Measurements from ENCODE around the gene CFAP46. TPM values are rescaled to one million over a fixed set of nuclear protein-coding genes. Genes with fewer than 3 reads are reported as not detected.
A peak's percentile ranks its signal among the peaks of the same experiment; 100 is the strongest.

The CFAP46 gene
- total and polyA plus RNA-seq, 2 donors from 2014 or later: 3.8 to 8.3 TPM

DNA sequence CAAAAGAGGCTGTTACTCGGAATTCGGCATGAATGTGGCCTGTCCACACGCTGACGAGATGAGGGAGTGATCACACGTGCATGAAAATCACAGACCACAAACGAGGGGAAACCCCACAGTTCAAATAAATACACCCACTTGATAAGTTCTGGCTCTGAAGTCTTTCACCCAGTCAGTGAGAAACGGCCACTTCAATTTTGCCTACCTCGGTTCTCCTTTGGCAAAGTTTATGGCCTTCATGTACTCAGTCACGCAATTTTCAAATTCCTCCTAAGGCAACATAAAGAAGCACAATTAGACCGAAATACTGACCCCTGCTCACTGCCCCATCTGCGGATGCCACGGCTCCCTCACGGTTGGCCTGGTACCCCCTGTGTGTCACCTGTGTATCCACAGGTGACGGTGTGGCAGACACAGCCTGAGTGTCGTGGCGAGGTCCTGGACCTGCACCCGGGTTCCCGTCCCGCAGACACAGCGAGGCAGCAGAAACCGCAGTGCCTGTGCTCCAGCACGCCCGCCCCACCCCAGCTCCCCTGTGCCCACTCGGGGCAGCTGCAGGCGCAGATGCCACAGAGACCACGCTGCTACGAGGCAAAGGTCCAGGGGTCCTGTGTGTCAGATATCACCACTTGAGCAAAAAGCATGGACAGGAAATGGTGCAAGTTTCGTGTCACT lies 1.4 kb downstream of the CFAP46 start:
- no peak overlapping the region for H3K27ac ChIP-seq (ENCODE audit: low read depth in 2 of 2, low read length in 2 of 2)
- no peaks in the 10 kb centered on the region for H3K36me3 ChIP-seq (ENCODE audit: control insufficient read depth in 2 of 3, insufficient read depth in 3 of 3, low read length in 3 of 3)
- TF ChIP-seq, protein P1, sequence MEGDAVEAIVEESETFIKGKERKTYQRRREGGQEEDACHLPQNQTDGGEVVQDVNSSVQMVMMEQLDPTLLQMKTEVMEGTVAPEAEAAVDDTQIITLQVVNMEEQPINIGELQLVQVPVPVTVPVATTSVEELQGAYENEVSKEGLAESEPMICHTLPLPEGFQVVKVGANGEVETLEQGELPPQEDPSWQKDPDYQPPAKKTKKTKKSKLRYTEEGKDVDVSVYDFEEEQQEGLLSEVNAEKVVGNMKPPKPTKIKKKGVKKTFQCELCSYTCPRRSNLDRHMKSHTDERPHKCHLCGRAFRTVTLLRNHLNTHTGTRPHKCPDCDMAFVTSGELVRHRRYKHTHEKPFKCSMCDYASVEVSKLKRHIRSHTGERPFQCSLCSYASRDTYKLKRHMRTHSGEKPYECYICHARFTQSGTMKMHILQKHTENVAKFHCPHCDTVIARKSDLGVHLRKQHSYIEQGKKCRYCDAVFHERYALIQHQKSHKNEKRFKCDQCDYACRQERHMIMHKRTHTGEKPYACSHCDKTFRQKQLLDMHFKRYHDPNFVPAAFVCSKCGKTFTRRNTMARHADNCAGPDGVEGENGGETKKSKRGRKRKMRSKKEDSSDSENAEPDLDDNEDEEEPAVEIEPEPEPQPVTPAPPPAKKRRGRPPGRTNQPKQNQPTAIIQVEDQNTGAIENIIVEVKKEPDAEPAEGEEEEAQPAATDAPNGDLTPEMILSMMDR (IDR thresholded peaks at IDR 0.05; ENCODE audit: borderline replicate concordance, extremely low read depth, insufficient read depth): no peak
- H3K9ac ChIP-seq (ENCODE audit: low read length in 3 of 3): no peak overlapping the region
- H3K4me1 ChIP-seq (ENCODE audit: control insufficient read depth in 2 of 3, insufficient read depth in 2 of 3, low read depth in 1 of 3, low read length in 3 of 3): peaks cover 0 to 3% (median 0%) of the 10 kb centered on the region in 3 donors
- intact Hi-C loops (cut with DNase I): no loop called here
- no peaks in the 10 kb centered on the region for H3K9me3 ChIP-seq (ENCODE audit: control insufficient read depth in 2 of 3, insufficient read depth in 1 of 3, low read length in 3 of 3)
- H3K4me3 ChIP-seq (ENCODE audit: low read length in 3 of 3): peak overlapping the region in 1 of 3 donors; percentile 66
- FAIRE-seq: no peak
- no peaks in the 10 kb centered on the region for H3K27me3 ChIP-seq (ENCODE audit: control insufficient read depth, insufficient read depth, low read length)
- peak in 1 of 5 donors; percentile 66 for DNase-seq

DNA sequence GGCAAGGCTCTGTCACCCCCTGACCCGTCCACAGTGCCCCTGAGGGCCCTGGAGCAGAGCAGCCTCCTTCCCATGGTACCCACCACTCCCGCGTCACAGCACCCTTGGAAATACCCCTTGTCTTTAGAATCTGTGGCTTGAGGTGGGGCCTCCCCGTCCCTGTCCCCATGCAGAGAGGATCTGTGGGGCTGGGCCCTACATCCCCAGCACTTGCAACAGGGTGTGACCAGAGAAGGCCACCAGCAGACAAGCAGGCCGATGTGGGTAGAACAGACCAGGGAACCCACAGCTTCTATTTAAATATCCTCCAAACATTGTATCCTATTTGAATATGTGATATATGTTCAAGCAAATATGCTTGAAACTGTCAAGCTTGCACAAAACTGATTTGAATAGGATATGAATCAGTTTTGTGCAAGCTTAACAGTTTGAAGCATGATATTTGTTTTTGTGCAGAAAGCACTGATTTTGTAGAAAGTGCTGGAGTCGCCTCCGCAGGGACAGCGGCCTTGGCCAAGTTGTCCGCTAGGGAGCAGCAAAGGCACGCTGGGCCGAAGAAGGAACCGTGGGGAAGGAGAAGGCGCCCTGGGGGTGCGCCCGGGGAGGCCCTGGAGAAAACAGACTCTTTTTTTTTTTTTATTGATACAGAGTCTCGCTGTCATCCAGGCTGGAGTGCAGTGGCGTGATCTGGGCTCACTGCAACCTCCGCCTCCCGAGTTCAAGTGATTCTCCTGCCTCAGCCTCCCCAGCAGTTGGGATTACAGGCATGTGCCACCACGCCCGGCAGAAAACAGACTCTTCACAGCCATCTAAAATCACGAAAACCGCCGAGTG lies 2.2 kb downstream of the CFAP46 start:
- TF ChIP-seq, protein P1 (IDR thresholded peaks at IDR 0.05; ENCODE audit: borderline replicate concordance, extremely low read depth, insufficient read depth): peak; percentile 49
- Histone ChIP-seq H3K9ac (ENCODE audit: low read length in 3 of 3) (no peak overlapping the region), H3K27ac (ENCODE audit: low read depth in 2 of 2, low read length in 2 of 2) (no peak overlapping the region), H3K4me1 (ENCODE audit: control insufficient read depth in 2 of 3, insufficient read depth in 2 of 3, low read depth in 1 of 3, low read length in 3 of 3) (peaks cover 0 to 3% (median 0%) of the 10 kb centered on the region in 3 donors), H3K36me3 (ENCODE audit: control insufficient read depth in 2 of 3, insufficient read depth in 3 of 3, low read length in 3 of 3) (no peaks in the 10 kb centered on the region), H3K27me3 (ENCODE audit: control insufficient read depth, insufficient read depth, low read length) (no peaks in the 10 kb centered on the region), H3K9me3 (ENCODE audit: control insufficient read depth in 2 of 3, insufficient read depth in 1 of 3, low read length in 3 of 3) (no peaks in the 10 kb centered on the region), H3K4me3 (ENCODE audit: low read length in 3 of 3) (no peak overlapping the region)
- intact Hi-C loops (cut with DNase I): no loop called here
- FAIRE-seq (no peak), DNase-seq (peak in 4 of 5 donors; percentile 55 to 68 (median 60))

DNA sequence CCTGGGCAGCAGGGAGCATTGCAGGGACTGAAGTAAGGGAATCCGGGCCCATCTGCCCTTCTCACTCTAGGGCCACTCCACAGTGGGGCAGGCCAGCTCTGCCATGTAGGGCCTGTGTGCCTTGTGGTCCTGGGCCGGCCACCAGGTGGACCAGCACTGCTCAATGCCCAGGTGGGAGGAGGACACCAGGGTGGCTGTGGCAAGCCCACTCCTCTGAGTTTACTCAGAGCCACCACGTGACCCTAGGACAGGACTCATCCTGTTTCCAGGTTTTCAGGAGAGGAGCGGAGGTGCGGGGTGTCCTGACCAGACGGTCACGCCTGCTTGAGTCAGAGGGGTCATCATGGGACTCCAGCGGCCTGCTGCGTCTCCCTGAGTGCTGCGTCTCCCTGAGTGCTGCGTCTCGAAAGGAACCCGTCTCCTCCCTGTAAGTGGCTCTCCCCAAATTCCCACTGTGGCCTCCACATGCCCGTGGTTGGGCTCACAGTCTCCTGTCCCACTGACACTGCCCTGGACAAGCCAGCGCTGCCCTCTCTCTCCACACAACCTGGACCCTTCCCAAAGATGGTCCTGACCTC lies 2.9 kb downstream of the CFAP46 start:
- Histone ChIP-seq H3K36me3 (ENCODE audit: control insufficient read depth in 2 of 3, insufficient read depth in 3 of 3, low read length in 3 of 3) (no peaks in the 10 kb centered on the region), H3K4me3 (ENCODE audit: low read length in 3 of 3) (no peak overlapping the region), H3K9me3 (ENCODE audit: control insufficient read depth in 2 of 3, insufficient read depth in 1 of 3, low read length in 3 of 3) (no peaks in the 10 kb centered on the region), H3K9ac (ENCODE audit: low read length in 3 of 3) (no peak overlapping the region), H3K4me1 (ENCODE audit: control insufficient read depth in 2 of 3, insufficient read depth in 2 of 3, low read depth in 1 of 3, low read length in 3 of 3) (peaks cover 0 to 3% (median 0%) of the 10 kb centered on the region in 3 donors), H3K27ac (ENCODE audit: low read depth in 2 of 2, low read length in 2 of 2) (no peak overlapping the region), H3K27me3 (ENCODE audit: control insufficient read depth, insufficient read depth, low read length) (no peaks in the 10 kb centered on the region)
- DNase-seq: peak in 1 of 5 donors; percentile 69
- TF ChIP-seq, protein P1 (IDR thresholded peaks at IDR 0.05; ENCODE audit: borderline replicate concordance, extremely low read depth, insufficient read depth): no peak
- intact Hi-C loops (cut with DNase I): no loop called here
- no peak for FAIRE-seq
